Ishikawa (cell line): ENCODE results near the gene WDR1.

Experiments used
- CEBPB ChIP-seq: IDR thresholded peaks from 2 replicates; pipeline ENCODE4 v1.6.1; 2012
- CREB1 ChIP-seq: IDR thresholded peaks from 2 replicates; pipeline ENCODE4 v1.6.1; 2012; ENCODE audit warnings: low read depth
- EGR1 ChIP-seq: IDR thresholded peaks from 2 replicates; pipeline ENCODE4 v1.6.1; 2012
- EP300 ChIP-seq: IDR thresholded peaks from 2 replicates; pipeline ENCODE4 v1.6.1; 2012; ENCODE audit warnings: borderline replicate concordance
- FOXM1 ChIP-seq: IDR thresholded peaks from 2 replicates; pipeline ENCODE4 v1.6.1; 2012; ENCODE audit warnings: low read depth, borderline replicate concordance
- MAX ChIP-seq: IDR thresholded peaks from 2 replicates; pipeline ENCODE4 v1.6.1; 2012
- NFIC ChIP-seq: IDR thresholded peaks from 2 replicates; pipeline ENCODE4 v1.6.1; 2012
- RAD21 ChIP-seq: IDR thresholded peaks from 2 replicates; pipeline ENCODE4 v1.6.1; 2012; ENCODE audit warnings: low read depth
- REST ChIP-seq: IDR thresholded peaks from 2 replicates; pipeline ENCODE4 v1.6.1; 2012; ENCODE audit warnings: low read depth, mild to moderate bottlenecking
- TAF1 ChIP-seq: IDR thresholded peaks from 2 replicates; pipeline ENCODE4 v1.6.1; 2012; ENCODE audit warnings: low read depth, mild to moderate bottlenecking
- TCF12 ChIP-seq: IDR thresholded peaks from 2 replicates; pipeline ENCODE4 v1.6.1; 2012; ENCODE audit warnings: low read depth
- TEAD4 ChIP-seq: IDR thresholded peaks from 2 replicates; pipeline ENCODE4 v1.6.1; 2012
- YY1 ChIP-seq: IDR thresholded peaks from 2 replicates; pipeline ENCODE4 v1.6.1; 2012; ENCODE audit warnings: low read depth
- ZBTB7A ChIP-seq: IDR thresholded peaks from 2 replicates; pipeline ENCODE4 v1.6.1; 2012; ENCODE audit warnings: low read depth
- TF ChIP-seq, protein P1 (sequence below): IDR thresholded peaks from 2 replicates; pipeline ENCODE4 v1.6.1; 2012

WDR1 gene

DNA sequence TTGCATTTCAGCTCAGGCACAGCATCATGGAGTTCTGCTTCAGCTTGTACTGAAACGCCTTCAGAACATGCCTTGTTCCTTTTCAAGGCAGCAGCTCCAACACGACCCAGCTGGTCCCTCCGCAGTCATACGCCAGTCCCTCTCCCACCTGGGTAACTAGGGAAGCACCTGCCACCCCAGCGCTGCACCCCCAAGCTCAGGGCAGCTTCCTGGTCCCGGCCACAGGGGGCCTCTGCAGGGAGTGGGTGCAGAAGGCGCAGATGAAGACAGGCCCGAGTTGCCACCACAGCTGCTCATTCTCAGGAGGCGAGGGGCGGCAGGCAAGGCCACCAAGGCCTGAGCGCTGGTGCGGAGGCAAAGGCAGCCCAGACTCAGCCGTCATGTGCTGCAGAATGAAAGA lies 21.8 kb downstream of the WDR1 start:
- TF ChIP-seq CREB1 (no peak), RAD21 (no peak), FOXM1 (no peak), MAX (no peak)

- no peak for TF ChIP-seq MAX
- TF ChIP-seq FOXM1: no peak
Measured at GRCh38 chr4:10093801-10094552, 22.6 kb downstream of the WDR1 start.

DNA sequence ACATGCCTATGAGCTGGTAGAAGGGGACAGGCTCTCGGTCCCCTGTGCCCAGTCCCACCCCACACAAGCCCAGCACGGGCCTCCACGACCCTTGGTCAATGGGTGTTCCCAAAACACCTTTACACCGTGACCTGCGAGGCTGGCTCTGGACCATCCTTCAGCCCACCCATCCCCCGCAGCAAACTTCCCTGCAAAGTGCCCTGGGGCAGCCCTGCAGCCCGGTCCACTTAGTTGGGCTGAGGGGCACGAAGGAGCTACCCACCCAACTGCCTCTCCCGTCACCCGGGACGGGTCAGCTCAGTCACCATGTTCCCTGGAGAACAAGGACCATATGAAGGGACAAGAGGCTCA lies 23.4 kb downstream of the WDR1 start:
- no peak for TF ChIP-seq CREB1
- no peak for TF ChIP-seq MAX
- TF ChIP-seq NFIC: no peak
- TF ChIP-seq, protein P1, sequence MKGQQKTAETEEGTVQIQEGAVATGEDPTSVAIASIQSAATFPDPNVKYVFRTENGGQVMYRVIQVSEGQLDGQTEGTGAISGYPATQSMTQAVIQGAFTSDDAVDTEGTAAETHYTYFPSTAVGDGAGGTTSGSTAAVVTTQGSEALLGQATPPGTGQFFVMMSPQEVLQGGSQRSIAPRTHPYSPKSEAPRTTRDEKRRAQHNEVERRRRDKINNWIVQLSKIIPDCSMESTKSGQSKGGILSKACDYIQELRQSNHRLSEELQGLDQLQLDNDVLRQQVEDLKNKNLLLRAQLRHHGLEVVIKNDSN: no peak
- no peak for TF ChIP-seq YY1
- no peak for TF ChIP-seq EGR1
- TF ChIP-seq TAF1: no peak
- no peak for TF ChIP-seq FOXM1
- TF ChIP-seq RAD21: no peak
- TF ChIP-seq CEBPB: no peak
- TF ChIP-seq TEAD4: no peak
- no peak for TF ChIP-seq ZBTB7A
- TF ChIP-seq EP300: no peak
- TF ChIP-seq REST: no peak
- no peak for TF ChIP-seq TCF12

- TF ChIP-seq FOXM1: no peak
- TF ChIP-seq ZBTB7A: no peak
- TF ChIP-seq REST: no peak
- TF ChIP-seq CEBPB: no peak
- no peak for TF ChIP-seq NFIC
- no peak for TF ChIP-seq TAF1
- no peak for TF ChIP-seq EP300
- no peak for TF ChIP-seq YY1
- no peak for TF ChIP-seq TEAD4
- TF ChIP-seq TCF12: no peak
- TF ChIP-seq, protein P1: no peak
- no peak for TF ChIP-seq CREB1
- no peak for TF ChIP-seq MAX
- TF ChIP-seq EGR1: no peak
Measured at GRCh38 chr4:10092481-10093270, 23.9 kb downstream of the WDR1 start.

DNA sequence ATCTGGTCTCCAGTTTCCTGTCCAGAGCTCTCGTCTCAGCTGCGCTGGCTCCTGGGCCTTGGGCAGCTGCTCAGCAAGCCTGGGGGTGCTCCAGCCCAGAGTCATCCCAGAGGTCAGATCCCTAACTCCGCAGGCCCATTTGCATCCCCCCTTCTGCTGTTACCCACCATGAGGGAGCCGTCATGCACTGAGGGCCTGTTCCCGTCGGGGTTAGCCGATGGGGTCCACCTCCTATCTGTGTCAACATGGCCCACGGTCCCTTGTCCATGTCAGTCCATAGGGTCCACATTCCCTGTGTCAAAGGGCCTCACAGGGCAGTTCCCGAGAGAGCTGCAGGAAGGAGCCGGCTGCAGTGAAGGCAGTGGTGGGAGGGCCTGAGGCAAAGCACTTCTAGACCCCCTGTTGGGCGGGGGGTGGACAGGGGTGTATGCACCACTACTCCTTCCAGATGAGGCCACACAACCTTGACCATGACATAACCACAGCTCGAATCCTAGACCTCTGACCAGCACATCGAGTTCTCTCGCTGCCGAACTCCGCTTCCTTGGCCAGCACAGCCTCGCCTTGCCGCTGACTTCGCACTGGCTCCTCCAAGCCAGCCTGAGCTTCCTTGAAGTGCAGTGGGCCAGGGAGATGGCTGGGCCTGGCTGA lies 24.9 kb downstream of the WDR1 start:
- TF ChIP-seq CEBPB (no peak), YY1 (no peak), FOXM1 (no peak), RAD21 (no peak), EP300 (no peak), NFIC (no peak), CREB1 (no peak), MAX (no peak), TCF12 (no peak), TEAD4 (no peak), TAF1 (no peak), EGR1 (no peak), ZBTB7A (no peak), REST (no peak)
- TF ChIP-seq, protein P1: no peak
